GM23248 (cell line): Measurements from ENCODE around the gene ACVR1B.

Experiments
- EZH2 ChIP-seq: fragments of 200-600 bp; sonication (generic); IDR thresholded peaks from 2 replicates; pipeline ENCODE4 v1.6.1; 2018; ENCODE audit warnings: antibody characterized with exemption, mild to moderate bottlenecking; ENCODE audit not compliant: insufficient read depth, poor library complexity, severe bottlenecking
- EZH2phosphoT487 ChIP-seq: fragments of 200-600 bp; sonication (generic); IDR thresholded peaks from 2 replicates; pipeline ENCODE4 v1.6.1; 2018; ENCODE audit warnings: antibody characterized with exemption, moderate library complexity, mild to moderate bottlenecking, low read depth; ENCODE audit not compliant: insufficient read depth

- TF ChIP-seq EZH2 (no peak), EZH2phosphoT487 (no peak)
Observed at GRCh38 chr12:52035926-52036325, 84.4 kb downstream of the ACVR1B start.
